Mesenchymal stem cell (in vitro differentiated cells and primary cell): ENCODE data around the gene ZDHHC14.

Experiments used
- DNase-seq: peaks from one replicate; pipeline ENCODE4 v3.0.0-alpha.2; 2013
- H2AFZ ChIP-seq: one replicate; pipeline ENCODE4 v1.6.1; 2013; ENCODE audit warnings: low read depth, mild to moderate bottlenecking, control low read depth, inconsistent platforms, low read length, moderate library complexity
- H2AK5ac ChIP-seq: 2 replicates; pipeline ENCODE4 v1.6.1; 2013; ENCODE audit warnings: low read length, moderate library complexity, mild to moderate bottlenecking, inconsistent platforms; ENCODE audit not compliant: severe bottlenecking
- H2BK120ac ChIP-seq: one replicate; pipeline ENCODE4 v1.6.1; 2013; ENCODE audit warnings: low read depth, mild to moderate bottlenecking, inconsistent platforms, low read length, moderate library complexity
- H2BK12ac ChIP-seq, 2 experiments: one replicate each; pipeline ENCODE4 v1.6.1; 2013; ENCODE audit warnings: inconsistent platforms in 2 of 2, low read length in 2 of 2, mild to moderate bottlenecking in 2 of 2, moderate library complexity in 2 of 2, control low read depth in 1 of 2
- H2BK15ac ChIP-seq: one replicate; pipeline ENCODE4 v1.6.1; 2013; ENCODE audit warnings: mild to moderate bottlenecking, low read depth, inconsistent platforms; ENCODE audit not compliant: poor library complexity, severe bottlenecking
- H2BK5ac ChIP-seq: 2 replicates; pipeline ENCODE4 v1.6.1; 2013; ENCODE audit warnings: low read depth, mild to moderate bottlenecking, low read length, control low read depth, inconsistent platforms; ENCODE audit not compliant: poor library complexity, severe bottlenecking
- H3K14ac ChIP-seq, 2 experiments: one replicate each; pipeline ENCODE4 v1.6.1; 2013; ENCODE audit warnings: inconsistent platforms in 2 of 2, low read length in 2 of 2, control low read depth in 1 of 2, mild to moderate bottlenecking in 1 of 2, moderate library complexity in 1 of 2
- H3K18ac ChIP-seq, 2 experiments: one replicate each; pipeline ENCODE4 v1.6.1; 2013; ENCODE audit warnings: inconsistent platforms in 2 of 2, low read length in 2 of 2, control low read depth in 1 of 2, low read depth in 1 of 2, mild to moderate bottlenecking in 1 of 2
- H3K23ac ChIP-seq, 2 experiments: one replicate each; pipeline ENCODE4 v1.6.1; 2013; ENCODE audit warnings: inconsistent platforms in 2 of 2, low read length in 2 of 2, mild to moderate bottlenecking in 2 of 2, moderate library complexity in 2 of 2, control low read depth in 1 of 2
- H3K27ac ChIP-seq: 2 replicates; pipeline ENCODE4 v1.5.1; 2013; ENCODE audit warnings: mild to moderate bottlenecking, moderate library complexity, low read length, control low read depth, inconsistent platforms; ENCODE audit not compliant: poor library complexity, severe bottlenecking
- H3K27me3 ChIP-seq, 2 experiments: 2 replicates each; pipeline versions ENCODE4 v1.6.1 to v1.7.0; 2013; ENCODE audit warnings: low read length in 2 of 2, mild to moderate bottlenecking in 2 of 2, moderate library complexity in 2 of 2, control low read depth in 1 of 2, inconsistent platforms in 1 of 2; ENCODE audit not compliant: control insufficient read depth in 1 of 2, insufficient read depth in 1 of 2
- H3K36me3 ChIP-seq, 2 experiments: 2 replicates each; pipeline versions ENCODE4 v1.6.1 to v1.7.0; 2013; ENCODE audit warnings: low read length in 2 of 2, control low read depth in 1 of 2, inconsistent platforms in 1 of 2, low read depth in 1 of 2, mild to moderate bottlenecking in 1 of 2; ENCODE audit not compliant: insufficient read depth in 2 of 2, control insufficient read depth in 1 of 2
- H3K4ac ChIP-seq, 2 experiments: one replicate each; pipeline ENCODE4 v1.6.1; 2013; ENCODE audit warnings: inconsistent platforms in 2 of 2, low read length in 2 of 2, mild to moderate bottlenecking in 2 of 2, moderate library complexity in 2 of 2, control low read depth in 1 of 2, low read depth in 1 of 2
- H3K4me1 ChIP-seq: 2 replicates; pipeline ENCODE4 v1.6.1; 2013; ENCODE audit warnings: low read depth, low read length, control low read depth; ENCODE audit not compliant: control insufficient read depth, insufficient read depth
- H3K4me2 ChIP-seq: 2 replicates; pipeline ENCODE4 v1.6.1; 2013; ENCODE audit warnings: low read length, mild to moderate bottlenecking, inconsistent platforms; ENCODE audit not compliant: poor library complexity, severe bottlenecking
- H3K4me3 ChIP-seq, 2 experiments: 2 replicates each; pipeline versions ENCODE4 v1.5.1 to v1.7.0; 2013; ENCODE audit warnings: low read length in 2 of 2, mild to moderate bottlenecking in 2 of 2, control low read depth in 1 of 2, low read depth in 1 of 2; ENCODE audit not compliant: insufficient read depth in 1 of 2
- H3K79me1 ChIP-seq: replicated peaks from 2 replicates; pipeline ENCODE4 v1.6.1; 2013; ENCODE audit warnings: mild to moderate bottlenecking, control low read depth, low read length, inconsistent platforms; ENCODE audit not compliant: poor library complexity, severe bottlenecking
- H3K9ac ChIP-seq: 2 replicates; pipeline ENCODE4 v1.7.0; 2013; ENCODE audit warnings: mild to moderate bottlenecking, low read length, moderate library complexity
- H3K9me3 ChIP-seq: 2 replicates; pipeline ENCODE4 v1.7.0; 2013; ENCODE audit warnings: mild to moderate bottlenecking, low read length; ENCODE audit not compliant: control insufficient read depth
- H4K8ac ChIP-seq: one replicate; pipeline ENCODE4 v1.6.1; 2013; ENCODE audit warnings: inconsistent platforms, mild to moderate bottlenecking, low read length, moderate library complexity
- H4K91ac ChIP-seq: one replicate; pipeline ENCODE4 v1.6.1; 2013; ENCODE audit warnings: mild to moderate bottlenecking, low read length, inconsistent platforms
- WGBS: methylation state at CpG from one replicate; pipeline ENCODE4 v1.1.7; 2013; ENCODE audit warnings: mixed read lengths; 5-methylcytosine and 5-hydroxymethylcytosine counted together

Gene ZDHHC14

DNA sequence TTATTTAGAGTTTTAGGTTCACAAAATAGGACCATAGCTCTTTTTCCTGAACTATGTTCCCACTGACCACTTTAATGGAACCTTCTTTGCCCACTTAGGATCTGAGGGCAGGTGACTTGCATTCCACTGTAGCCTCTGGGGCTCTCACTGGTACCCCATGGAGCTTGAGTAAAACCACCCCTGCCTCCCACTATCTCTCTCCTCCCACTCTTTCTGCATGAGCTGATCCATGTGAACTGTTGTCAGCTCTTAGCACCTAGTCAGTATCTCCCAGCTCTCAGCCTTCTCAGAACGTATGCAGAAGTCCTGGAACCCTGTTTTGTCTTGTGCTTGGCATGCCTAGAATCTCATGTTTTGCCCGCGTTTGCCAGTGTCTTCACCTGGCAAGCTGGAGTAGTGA is 241.4 kb downstream of the ZDHHC14 start:
- H2BK120ac ChIP-seq: no peak overlapping the region
- H3K27ac ChIP-seq: no peak overlapping the region
- no peaks in the 10 kb centered on the region for H3K27me3 ChIP-seq
- 87% methylated on average over 3 of the region's 3 CpGs for WGBS
- no peak overlapping the region for H3K9ac ChIP-seq
- peaks cover 3% of the 10 kb centered on the region for H3K79me1 ChIP-seq
- H3K18ac ChIP-seq: no peak overlapping the region
- no peak overlapping the region for H3K14ac ChIP-seq
- no peak overlapping the region for H3K23ac ChIP-seq
- no peak overlapping the region for H3K4me2 ChIP-seq
- no peaks in the 10 kb centered on the region for H3K4me1 ChIP-seq
- H3K9me3 ChIP-seq: no peaks in the 10 kb centered on the region
- H2BK12ac ChIP-seq: no peak overlapping the region
- H3K4ac ChIP-seq: no peak overlapping the region
- no peak overlapping the region for H2BK15ac ChIP-seq
- no peak overlapping the region for H4K8ac ChIP-seq
- no peaks in the 10 kb centered on the region for H3K36me3 ChIP-seq
- H2BK5ac ChIP-seq: no peak overlapping the region
- no peak overlapping the region for H3K4me3 ChIP-seq
- H4K91ac ChIP-seq: no peak overlapping the region
- H2AK5ac ChIP-seq: no peak overlapping the region
- no peak for DNase-seq
- no peak overlapping the region for H2AFZ ChIP-seq

GRCh38 chr6:157625111-157625510 is 244.1 kb downstream of the ZDHHC14 start:
- WGBS: 92% methylated on average over 7 of the region's 7 CpGs
- Histone ChIP-seq H3K27ac (no peak overlapping the region), H2BK120ac (no peak overlapping the region), H2BK15ac (no peak overlapping the region), H3K4me3 (no peak overlapping the region), H3K4me1 (peaks cover 2% of the 10 kb centered on the region), H4K8ac (no peak overlapping the region), H2AFZ (no peak overlapping the region), H2AK5ac (no peak overlapping the region), H3K27me3 (no peaks in the 10 kb centered on the region), H3K79me1 (peaks cover 3% of the 10 kb centered on the region), H2BK12ac (no peak overlapping the region), H3K9me3 (no peaks in the 10 kb centered on the region), H4K91ac (no peak overlapping the region), H3K36me3 (no peaks in the 10 kb centered on the region), H3K14ac (no peak overlapping the region), H3K4ac (no peak overlapping the region), H3K23ac (no peak overlapping the region), H3K18ac (no peak overlapping the region), H3K9ac (no peak overlapping the region), H2BK5ac (no peak overlapping the region), H3K4me2 (no peak overlapping the region)
- DNase-seq: no peak

DNA sequence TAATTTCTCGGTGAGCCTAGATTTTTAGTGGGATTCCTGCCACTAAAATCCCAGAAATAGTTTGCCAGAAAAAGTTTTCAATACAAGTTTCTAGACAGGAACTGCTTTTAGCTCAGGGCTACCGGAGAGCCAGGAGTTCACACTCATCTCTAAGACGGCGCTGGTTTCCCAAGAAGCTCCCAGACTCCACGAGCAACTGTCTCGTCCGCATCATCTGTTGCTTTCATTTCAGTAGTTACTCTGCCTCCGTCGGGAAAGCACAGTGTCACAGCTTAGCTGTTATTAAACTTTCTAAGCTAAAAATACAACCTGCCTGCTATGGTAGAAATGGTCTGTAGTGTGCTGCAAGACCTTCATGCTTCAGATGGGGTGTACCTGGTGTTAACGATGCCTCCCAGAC is 244.8 kb downstream of the ZDHHC14 start:
- H3K36me3 ChIP-seq: peaks cover 1 to 2% of the 10 kb centered on the region in 2 experiments
- H3K4ac ChIP-seq: no peak overlapping the region
- H3K79me1 ChIP-seq: peaks cover 3% of the 10 kb centered on the region
- H3K27ac ChIP-seq: no peak overlapping the region
- H3K23ac ChIP-seq: no peak overlapping the region
- DNase-seq: no peak
- no peak overlapping the region for H3K14ac ChIP-seq
- no peak overlapping the region for H2BK5ac ChIP-seq
- H3K9ac ChIP-seq: peak overlapping the region; percentile 9
- H4K8ac ChIP-seq: no peak overlapping the region
- H2BK15ac ChIP-seq: no peak overlapping the region
- no peak overlapping the region for H2AFZ ChIP-seq
- no peak overlapping the region for H3K4me2 ChIP-seq
- 95% methylated on average over 10 of the region's 10 CpGs for WGBS
- H3K9me3 ChIP-seq: no peaks in the 10 kb centered on the region
- no peak overlapping the region for H2AK5ac ChIP-seq
- H3K4me3 ChIP-seq: peak overlapping the region in 1 of 2 experiments; percentile 51
- no peaks in the 10 kb centered on the region for H3K27me3 ChIP-seq
- H3K18ac ChIP-seq: no peak overlapping the region
- no peak overlapping the region for H4K91ac ChIP-seq
- peaks cover 2% of the 10 kb centered on the region for H3K4me1 ChIP-seq
- H2BK120ac ChIP-seq: no peak overlapping the region
- H2BK12ac ChIP-seq: no peak overlapping the region

GRCh38 chr6:157627195-157627966 is 246.4 kb downstream of the ZDHHC14 start:
- no peak overlapping the region for H4K91ac ChIP-seq
- no peak for DNase-seq
- H3K4me2 ChIP-seq: no peak overlapping the region
- H4K8ac ChIP-seq: no peak overlapping the region
- no peak overlapping the region for H3K18ac ChIP-seq
- H3K4ac ChIP-seq: no peak overlapping the region
- H2AK5ac ChIP-seq: no peak overlapping the region
- no peak overlapping the region for H2BK5ac ChIP-seq
- H3K79me1 ChIP-seq: peaks cover 3% of the 10 kb centered on the region
- H3K36me3 ChIP-seq: peaks cover 2 to 4% of the 10 kb centered on the region in 2 experiments
- H3K23ac ChIP-seq: no peak overlapping the region
- no peak overlapping the region for H3K27ac ChIP-seq
- no peak overlapping the region for H2AFZ ChIP-seq
- H2BK15ac ChIP-seq: no peak overlapping the region
- WGBS: 94% methylated on average over 9 of the region's 11 CpGs
- H3K4me3 ChIP-seq: no peak overlapping the region
- H3K9ac ChIP-seq: no peak overlapping the region
- no peaks in the 10 kb centered on the region for H3K27me3 ChIP-seq
- no peaks in the 10 kb centered on the region for H3K9me3 ChIP-seq
- H2BK12ac ChIP-seq: no peak overlapping the region
- no peak overlapping the region for H3K14ac ChIP-seq
- H3K4me1 ChIP-seq: peaks cover 2% of the 10 kb centered on the region
- H2BK120ac ChIP-seq: no peak overlapping the region
